C4-2B (cell line): Measurements from ENCODE around the gene NBPF1.
"Not testable (repeated sequence)": the region's sequence is repeated elsewhere in the genome, so short reads cannot be mapped to it uniquely, and the experiment has no call there.

ENCODE experiments used
- H3K27ac ChIP-seq: fragments of 450-650 bp; 2 replicates; pipeline ENCODE4 v1.5.1; 2017
- CTCF ChIP-seq: fragments of 450-650 bp; conservative IDR thresholded peaks from 2 replicates; pipeline ENCODE4 v1.5.1; 2017; ENCODE audit warnings: mild to moderate bottlenecking
- ZFX ChIP-seq: fragments of 450-650 bp; IDR thresholded peaks from 2 replicates; pipeline ENCODE4 v1.6.1; 2017

Gene NBPF1

GRCh38 chr1:16644482-16645270 is 31.3 kb upstream of the NBPF1 start:
- peak overlapping the region; percentile 82 for H3K27ac ChIP-seq
- 0 out of 2 replicates have a peak, but pooled peaks have one; percentile 17 for TF ChIP-seq ZFX
- peak; percentile 11; the same call in 1 of the 2 replicates for TF ChIP-seq CTCF

GRCh38 chr1:16644193-16644481 is 30.8 kb upstream of the NBPF1 start:
- peak overlapping the region; percentile 82 for H3K27ac ChIP-seq

GRCh38 chr1:16643476-16644192 is 30.3 kb upstream of the NBPF1 start:
- peak overlapping the region; percentile 82 for H3K27ac ChIP-seq

More at GRCh38 chr1:16644193-16644481, 30.8 kb upstream of the NBPF1 start:
- TF ChIP-seq ZFX (no peak), CTCF (no peak)

GRCh38 chr1:16643001-16643411 is 29.6 kb upstream of the NBPF1 start:
- H3K27ac ChIP-seq, result not testable (repeated sequence)

GRCh38 chr1:16642025-16642966 is 28.9 kb upstream of the NBPF1 start:
- H3K27ac ChIP-seq, result not testable (repeated sequence)

GRCh38 chr1:16641159-16641975 is 28.0 kb upstream of the NBPF1 start:
- H3K27ac ChIP-seq, result not testable (repeated sequence)

- not testable (repeated sequence) for H3K27ac ChIP-seq
Observed at GRCh38 chr1:16639091-16640031, 26.0 kb upstream of the NBPF1 start.

GRCh38 chr1:16637941-16638778 is 24.8 kb upstream of the NBPF1 start:
- H3K27ac ChIP-seq, result not testable (repeated sequence)

- H3K27ac ChIP-seq, result not testable (repeated sequence)
Observed at GRCh38 chr1:16636551-16637195, 23.3 kb upstream of the NBPF1 start.

- H3K27ac ChIP-seq, result not testable (repeated sequence)
Observed at GRCh38 chr1:16635959-16636358, 22.6 kb upstream of the NBPF1 start.

GRCh38 chr1:16633540-16634282 is 20.3 kb upstream of the NBPF1 start:
- not testable (repeated sequence) for H3K27ac ChIP-seq

GRCh38 chr1:16632044-16632850 is 18.9 kb upstream of the NBPF1 start:
- H3K27ac ChIP-seq, result not testable (repeated sequence)
